GM15510 (cell line): ENCODE data around the gene CREBL2.

ENCODE experiments used
- POLR2A ChIP-seq: IDR thresholded peaks from 3 replicates; pipeline ENCODE4 v1.6.1; 2011; ENCODE audit warnings: borderline replicate concordance; ENCODE audit not compliant: insufficient read length; ENCODE audit errors: extremely low read depth

The CREBL2 gene

DNA sequence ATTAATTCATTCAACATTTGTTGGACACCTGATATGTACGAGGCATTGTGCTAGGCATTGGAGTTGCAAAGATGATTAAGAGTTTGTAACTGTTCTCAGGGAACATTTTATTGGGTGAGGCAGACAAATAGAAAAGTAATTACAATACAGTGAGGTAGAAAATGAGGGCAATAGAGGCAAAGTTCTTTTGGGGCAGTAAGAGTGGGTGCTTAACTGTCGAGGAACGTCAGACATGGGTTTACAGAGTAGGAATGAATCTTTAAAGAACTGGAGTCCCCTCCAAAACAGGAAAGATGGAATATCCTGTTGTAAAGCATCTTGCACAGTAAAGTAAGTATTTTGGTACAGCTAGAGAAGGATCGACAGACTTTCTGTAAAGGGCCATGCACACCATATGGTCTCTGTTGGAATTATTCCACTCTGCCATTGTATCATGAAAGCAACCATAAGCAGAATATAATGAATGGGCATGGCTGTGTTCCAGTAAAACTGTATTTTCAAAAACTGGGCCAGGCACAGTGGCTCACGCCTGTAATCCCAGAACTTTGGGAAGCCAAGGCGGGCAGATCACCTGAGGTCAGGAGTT is 9.1 kb downstream of the CREBL2 start:
- no peak for TF ChIP-seq POLR2A

DNA sequence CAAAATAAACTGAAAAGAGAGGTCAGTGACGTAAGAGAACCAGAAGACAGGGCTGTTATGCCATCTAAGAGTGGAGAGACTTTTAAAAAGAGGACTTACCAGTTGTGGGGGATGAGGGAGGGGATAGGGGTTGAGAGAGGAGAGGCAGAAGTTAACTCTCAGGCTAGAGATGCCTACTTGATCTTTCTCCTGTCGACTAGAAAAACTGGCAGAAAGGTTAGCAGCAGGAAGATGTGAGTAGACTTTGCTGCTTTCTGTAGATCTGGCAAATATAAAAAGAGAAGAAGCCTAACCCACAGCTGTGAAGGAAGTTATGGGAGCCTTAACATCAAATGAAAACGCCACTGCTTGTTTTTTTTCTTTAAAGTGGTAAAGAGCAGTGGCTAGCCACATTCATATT is 10.7 kb downstream of the CREBL2 start:
- TF ChIP-seq POLR2A, result no peak

DNA sequence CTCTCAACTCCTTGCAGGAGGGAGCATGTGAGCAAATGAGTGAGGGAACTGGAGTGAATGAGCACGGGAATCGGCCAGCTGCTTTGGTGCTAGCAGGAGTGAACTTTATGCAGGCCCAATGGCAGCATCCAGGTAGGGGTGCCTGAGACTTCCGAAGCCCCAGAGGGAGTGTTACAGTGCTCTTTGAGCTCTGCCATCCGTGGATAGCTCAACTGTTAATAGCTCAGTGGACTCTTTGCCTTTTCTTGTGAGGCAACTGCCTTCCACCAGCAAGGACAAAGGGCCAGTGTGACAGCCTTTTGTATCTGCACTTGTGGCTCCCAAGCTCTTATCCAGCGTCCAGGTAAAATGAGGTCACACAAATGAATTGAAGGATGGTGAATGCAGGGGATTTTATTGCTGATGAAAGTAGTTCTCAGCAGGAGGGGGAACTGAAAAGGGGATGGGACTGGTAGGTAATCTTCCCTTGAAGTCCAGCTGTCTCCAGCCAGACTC is 12.9 kb downstream of the CREBL2 start:
- no peak for TF ChIP-seq POLR2A

DNA sequence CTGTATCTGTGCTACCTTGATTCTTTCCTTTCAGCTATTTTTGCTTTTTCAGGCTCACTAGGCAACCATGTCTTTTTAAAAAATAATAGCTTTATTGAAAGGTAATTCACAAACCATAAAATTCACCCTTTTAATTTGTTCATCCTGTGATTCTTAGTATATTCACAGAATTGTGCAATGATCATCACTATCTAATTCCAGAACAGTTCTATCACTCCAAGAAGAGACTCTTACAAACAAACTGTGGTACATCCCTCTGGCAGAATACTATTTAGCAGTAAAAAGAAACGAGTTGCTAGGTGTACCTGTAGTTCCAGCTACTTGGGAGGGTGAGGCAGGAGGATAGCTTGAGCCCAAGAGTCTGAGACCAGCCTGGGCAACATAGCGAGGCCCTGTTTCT is 14.8 kb downstream of the CREBL2 start:
- TF ChIP-seq POLR2A, result no peak

DNA sequence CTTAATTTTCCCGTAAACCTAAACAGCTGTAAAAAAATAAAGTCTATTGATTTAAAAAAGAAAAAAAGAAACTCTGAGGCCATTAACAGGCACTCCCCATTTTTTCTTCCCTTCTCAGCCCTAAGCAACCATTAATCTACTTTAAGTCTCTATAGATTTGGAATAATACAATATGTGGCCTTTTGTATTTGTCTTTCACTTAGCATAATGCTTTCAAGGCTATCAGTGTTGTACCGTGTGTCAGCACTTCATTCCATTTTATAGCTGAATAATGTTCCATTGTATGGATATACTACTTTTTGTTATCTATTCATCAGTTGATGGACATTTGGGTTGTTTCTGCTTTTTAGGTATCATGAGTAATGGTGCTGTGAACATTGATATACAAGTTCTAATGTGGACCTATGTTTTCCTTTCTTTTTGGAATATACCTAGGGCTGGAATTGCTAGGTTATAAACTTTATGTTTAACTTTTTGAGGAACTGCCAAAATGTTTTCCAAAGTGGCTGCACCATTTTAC is 15.7 kb downstream of the CREBL2 start:
- TF ChIP-seq POLR2A, result no peak

DNA sequence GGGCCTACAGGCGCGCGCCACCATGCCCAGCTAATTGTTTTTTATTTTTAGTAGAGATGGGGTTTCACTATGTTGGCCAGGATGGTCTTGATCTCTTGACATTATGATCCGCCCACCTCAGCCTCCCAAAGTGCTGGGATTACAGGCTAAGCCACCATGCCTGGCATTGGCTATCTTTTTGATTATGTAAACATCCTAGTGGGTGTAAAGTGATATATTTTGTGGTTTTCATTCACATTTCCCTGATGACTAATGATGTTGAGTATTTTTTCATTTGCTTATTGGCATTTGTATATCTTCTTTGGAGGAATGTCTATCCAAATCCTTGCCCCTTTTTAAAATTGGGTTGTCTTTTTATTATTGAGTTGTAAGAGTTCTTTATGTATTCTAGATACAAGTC is 16.3 kb downstream of the CREBL2 start:
- TF ChIP-seq POLR2A, result no peak

DNA sequence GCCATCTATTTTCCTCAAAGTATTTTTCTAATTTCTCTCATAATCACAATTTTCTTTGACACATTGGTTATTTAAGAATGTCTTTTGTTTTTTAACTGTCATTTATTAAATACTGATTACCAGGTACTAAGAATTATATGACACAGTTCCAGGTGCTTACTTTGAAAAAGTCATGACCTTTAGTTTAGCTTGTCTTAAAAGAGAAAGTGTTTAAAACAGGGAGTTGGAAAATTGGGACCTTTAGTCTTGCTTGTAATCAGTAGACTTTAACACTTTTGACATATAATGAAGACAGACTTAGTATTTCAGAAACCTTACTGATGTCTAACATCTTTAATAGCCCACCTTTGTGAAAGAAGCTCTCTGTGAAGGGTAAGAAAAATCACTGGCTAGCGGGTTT is 19.2 kb downstream of the CREBL2 start:
- TF ChIP-seq POLR2A, result no peak

DNA sequence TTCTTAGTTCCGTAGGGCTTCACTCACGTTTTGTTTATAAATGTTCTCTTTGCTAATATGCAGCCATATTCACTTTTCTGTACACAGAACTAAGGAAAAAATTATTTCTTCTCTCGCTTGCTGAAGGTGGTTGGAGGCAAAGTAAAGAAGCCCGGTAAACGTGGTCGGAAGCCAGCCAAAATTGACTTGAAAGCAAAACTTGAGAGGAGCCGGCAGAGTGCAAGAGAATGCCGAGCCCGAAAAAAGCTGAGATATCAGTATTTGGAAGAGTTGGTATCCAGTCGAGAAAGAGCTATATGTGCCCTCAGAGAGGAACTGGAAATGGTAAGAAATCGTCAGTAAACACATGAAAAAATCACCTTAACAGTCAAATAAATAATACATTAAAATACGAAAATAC is 24.0 kb downstream of the CREBL2 start:
- TF ChIP-seq POLR2A, result no peak

DNA sequence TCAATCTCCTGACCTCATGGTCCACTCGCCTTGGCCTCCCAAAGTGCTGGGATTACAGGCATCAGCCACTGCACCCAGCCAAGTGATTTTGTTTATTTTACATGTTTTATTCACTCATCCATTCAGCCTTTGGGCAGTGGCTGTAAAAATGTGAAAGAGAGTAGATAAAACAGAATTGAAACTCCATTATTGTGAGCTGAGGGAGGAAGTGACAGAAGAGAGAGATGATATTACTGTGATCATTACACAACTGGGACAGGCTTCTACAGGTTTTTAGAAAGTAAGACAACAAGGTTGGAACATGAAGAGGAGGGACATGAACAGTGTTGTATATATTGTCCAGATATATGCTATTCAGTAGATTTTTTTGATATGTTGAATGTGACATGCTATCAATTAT is 25.0 kb downstream of the CREBL2 start:
- no peak for TF ChIP-seq POLR2A

DNA sequence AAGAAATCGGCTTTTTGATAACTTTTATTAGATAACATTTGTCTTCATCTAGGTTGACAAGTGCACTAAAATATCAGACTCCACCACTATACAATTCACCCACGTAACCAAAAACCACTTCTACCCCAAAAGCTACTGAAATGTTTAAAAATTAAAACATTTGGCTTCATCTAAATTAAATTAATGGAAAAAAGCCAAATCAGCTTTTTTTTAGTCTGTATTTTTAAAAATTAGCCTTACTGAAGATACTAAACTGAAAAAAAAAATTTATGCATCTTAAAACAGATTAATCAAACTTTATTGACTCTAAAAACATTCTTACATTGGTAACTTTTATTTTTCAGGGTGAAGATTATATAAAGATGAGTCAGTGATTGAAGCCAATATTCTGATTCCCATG is 30.0 kb downstream of the CREBL2 start:
- no peak for TF ChIP-seq POLR2A

DNA sequence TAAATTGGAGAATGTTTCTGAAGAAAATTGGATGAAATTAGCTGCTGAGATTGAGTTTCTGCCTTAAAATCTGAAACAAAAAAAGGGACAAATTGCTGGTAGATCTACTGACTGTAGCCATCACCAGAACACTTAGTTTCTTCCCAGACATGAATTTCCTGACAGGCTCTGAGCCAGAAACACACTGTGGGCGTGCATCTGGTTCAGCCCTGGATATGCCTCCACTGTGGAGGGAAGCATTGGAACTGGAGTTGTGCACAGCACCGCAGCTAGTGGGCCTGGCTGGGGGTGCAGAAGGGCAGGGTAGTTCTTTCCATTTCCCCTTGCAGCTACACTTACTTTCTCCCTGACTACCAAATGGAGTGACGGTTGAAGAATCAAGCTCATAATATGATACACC is 31.2 kb downstream of the CREBL2 start:
- no peak for TF ChIP-seq POLR2A

DNA sequence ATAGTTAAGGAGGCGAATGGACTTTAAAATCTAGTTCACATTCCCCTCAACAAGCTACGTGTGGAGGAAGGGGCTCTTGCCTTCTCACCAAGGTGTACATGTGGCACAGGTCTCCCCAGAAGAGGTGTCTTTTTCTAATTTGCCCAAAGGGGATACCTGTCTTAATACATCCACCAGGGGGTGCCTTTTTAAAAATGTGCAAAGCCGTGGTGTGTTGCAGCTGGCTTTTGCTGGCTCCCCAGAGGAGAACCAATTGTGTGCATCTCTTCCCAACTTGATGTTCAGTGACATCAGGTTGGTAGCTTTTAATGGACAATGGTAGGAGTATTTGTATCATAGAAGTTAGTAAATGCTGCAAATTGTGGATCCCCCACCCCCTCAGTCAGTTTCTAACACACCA is 33.8 kb downstream of the CREBL2 start:
- TF ChIP-seq POLR2A, result no peak

DNA sequence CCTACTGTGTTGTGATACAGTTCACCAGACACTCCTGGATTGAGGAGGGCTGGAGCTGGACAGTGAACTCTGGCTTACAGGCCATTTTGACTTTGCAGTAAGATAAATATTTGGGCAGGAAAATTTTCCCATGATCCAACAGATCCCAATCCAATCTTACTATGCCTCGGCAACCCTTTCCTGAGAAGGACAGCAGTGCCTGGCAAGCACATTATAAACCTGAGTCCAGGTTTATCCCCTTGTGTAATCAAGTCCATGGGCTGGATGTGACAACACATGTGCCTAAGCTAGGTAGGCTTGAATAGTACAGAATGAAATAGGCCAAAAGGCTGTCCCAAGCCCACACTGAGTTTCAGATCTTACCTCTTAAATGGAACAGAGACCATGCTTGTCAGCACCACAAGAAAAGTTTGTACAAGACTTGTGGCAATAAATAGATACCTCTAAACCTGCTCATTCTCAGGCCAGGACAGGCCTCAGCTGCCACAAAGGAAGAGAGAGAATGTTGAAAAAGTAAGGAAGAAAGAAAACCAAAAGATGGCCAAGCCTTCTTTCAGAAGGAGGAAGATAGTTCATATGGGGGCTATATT is 34.9 kb downstream of the CREBL2 start:
- TF ChIP-seq POLR2A, result no peak

DNA sequence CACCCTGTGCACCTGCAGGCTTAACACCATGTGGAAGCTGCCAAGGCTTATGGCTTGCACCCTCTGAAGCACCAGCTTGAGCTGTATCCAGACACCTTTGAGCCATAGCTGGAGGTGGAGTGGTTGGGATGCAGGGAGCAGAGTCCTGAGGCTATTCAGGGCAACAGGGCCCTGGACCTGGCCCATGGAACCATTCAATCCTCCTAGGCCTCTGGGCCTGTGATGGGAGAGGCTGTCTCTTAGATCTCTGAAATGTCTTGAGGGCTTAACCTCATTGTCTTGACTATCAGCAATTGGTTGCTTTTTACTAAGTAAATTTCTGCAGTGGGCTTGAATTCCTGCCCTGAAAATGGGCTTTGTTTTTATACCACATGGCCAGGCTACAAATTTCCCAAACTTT is 36.6 kb downstream of the CREBL2 start:
- no peak for TF ChIP-seq POLR2A

DNA sequence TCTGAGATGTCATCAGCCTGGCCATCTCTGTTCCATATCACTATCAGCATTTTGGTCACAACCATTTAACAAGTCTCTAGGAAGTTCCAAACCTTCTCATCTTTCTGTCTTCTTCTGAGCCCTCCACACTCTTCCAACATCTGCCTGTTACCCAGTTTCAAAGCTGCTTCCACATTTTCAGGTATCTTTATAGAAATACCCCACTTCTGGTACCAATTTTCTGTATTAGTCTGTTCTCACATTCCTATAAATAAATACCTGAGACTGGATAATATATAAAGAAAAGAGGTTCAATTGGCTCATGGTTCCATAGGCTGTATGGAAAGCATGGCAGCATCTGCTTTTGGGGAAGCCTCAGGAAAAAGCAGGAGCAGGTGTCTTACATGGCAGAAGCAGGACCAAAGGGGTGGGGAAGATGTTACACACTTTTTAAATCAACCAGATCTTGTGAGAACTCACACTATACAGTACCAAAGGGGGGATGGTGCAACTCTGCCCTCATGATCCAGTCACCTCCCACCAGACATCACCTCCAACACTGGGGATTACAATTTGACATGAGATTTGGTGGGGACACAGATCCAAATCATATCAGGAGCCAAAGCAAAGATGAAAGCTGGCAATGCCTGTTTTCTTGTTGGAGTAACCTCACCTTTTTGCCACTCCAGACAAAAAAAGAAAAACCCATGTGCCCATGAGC is 37.4 kb downstream of the CREBL2 start:
- TF ChIP-seq POLR2A, result no peak

DNA sequence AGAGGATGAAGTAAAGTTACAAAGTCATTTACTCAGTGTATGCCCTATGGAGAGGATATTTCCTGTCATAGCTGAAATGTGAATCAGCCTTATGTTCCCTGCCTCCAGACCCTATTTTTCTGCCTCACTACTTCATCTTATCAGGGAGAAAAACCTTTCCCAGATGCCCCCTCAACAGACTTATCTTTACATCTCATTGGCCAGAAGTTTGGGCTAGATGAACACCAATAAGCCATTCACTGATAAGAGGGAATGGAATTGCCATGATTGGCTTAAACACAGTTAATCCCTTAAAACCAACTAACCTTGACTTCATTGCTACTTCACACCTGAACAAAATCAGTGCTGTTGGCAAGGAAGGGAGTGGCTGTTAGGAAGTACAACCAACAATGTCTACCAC is 40.1 kb downstream of the CREBL2 start:
- no peak for TF ChIP-seq POLR2A
